Measurements from ENCODE around the gene GALNT13.

GRCh38 chr2:154125891-154126290 lies 254.2 kb downstream of the GALNT13 start:
- TF ChIP-seq, protein P1, sequence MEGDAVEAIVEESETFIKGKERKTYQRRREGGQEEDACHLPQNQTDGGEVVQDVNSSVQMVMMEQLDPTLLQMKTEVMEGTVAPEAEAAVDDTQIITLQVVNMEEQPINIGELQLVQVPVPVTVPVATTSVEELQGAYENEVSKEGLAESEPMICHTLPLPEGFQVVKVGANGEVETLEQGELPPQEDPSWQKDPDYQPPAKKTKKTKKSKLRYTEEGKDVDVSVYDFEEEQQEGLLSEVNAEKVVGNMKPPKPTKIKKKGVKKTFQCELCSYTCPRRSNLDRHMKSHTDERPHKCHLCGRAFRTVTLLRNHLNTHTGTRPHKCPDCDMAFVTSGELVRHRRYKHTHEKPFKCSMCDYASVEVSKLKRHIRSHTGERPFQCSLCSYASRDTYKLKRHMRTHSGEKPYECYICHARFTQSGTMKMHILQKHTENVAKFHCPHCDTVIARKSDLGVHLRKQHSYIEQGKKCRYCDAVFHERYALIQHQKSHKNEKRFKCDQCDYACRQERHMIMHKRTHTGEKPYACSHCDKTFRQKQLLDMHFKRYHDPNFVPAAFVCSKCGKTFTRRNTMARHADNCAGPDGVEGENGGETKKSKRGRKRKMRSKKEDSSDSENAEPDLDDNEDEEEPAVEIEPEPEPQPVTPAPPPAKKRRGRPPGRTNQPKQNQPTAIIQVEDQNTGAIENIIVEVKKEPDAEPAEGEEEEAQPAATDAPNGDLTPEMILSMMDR (IDR thresholded peaks at IDR 0.05; ENCODE audit: low read depth, low read length): no peak
- no peak for TF ChIP-seq EZH2phosphoT487 (IDR thresholded peaks at IDR 0.05; ENCODE audit: low read depth)

Data from OCI-LY3 (cell line).